PC-9 (cell line): ENCODE results near the gene ERBB2. TPM values are rescaled to one million over a fixed set of nuclear protein-coding genes. Genes with fewer than 3 reads are reported as not detected.
"Not testable (repeated sequence)": the region's sequence is repeated elsewhere in the genome, so short reads cannot be mapped to it uniquely, and the experiment has no call there.

ENCODE experiments used
- BruUV-seq: library from RNA; stranded (reverse); fragments of 400-500 nt; replicated peaks from 2 replicates; lab custom pipeline; 2021; lab: Mats Ljungman, UMichigan
- CTCF ChIA-PET: fragments of 300-600 bp; sonication (Branson Sonifier 250); formaldehyde crosslinking; loops from one replicate; lab custom pipeline; 2022; ENCODE audit warnings: antibody characterized with exemption; lab: Charles Lee
- POLR2A ChIA-PET: fragments of 300-600 bp; sonication (Branson Sonifier 250); formaldehyde crosslinking; loops from one replicate; lab custom pipeline; 2022; ENCODE audit warnings: antibody characterized with exemption; ENCODE audit not compliant: unreplicated experiment; lab: Charles Lee
- DNase-seq, 2 experiments: peaks; one replicate each; pipeline versions ENCODE4 v3.0.0 to v3.0.0-alpha.2; 2015 to 2022; ENCODE audit warnings: mixed read lengths in 1 of 2
- H2AFZ ChIP-seq: fragments of 200-600 bp; sonication (generic); 2 replicates; pipeline ENCODE4 v1.8.1; 2017; ENCODE audit warnings: antibody characterized with exemption
- H3F3A ChIP-seq: fragments of 200-600 bp; sonication (generic); 2 replicates; pipeline ENCODE4 v1.8.1; 2017; ENCODE audit warnings: antibody characterized with exemption, mild to moderate bottlenecking, low read depth; ENCODE audit not compliant: insufficient read depth
- H3K27ac ChIP-seq: fragments of 200-600 bp; sonication (generic); 2 replicates; pipeline ENCODE4 v1.6.1; 2016; ENCODE audit warnings: mixed run types
- H3K27me3 ChIP-seq: fragments of 200-600 bp; sonication (generic); 2 replicates; pipeline ENCODE4 v1.6.1; 2016; ENCODE audit warnings: low read depth, mixed run types; ENCODE audit not compliant: insufficient read depth
- H3K36me3 ChIP-seq: fragments of 200-600 bp; sonication (generic); 2 replicates; pipeline ENCODE4 v1.6.1; 2016; ENCODE audit warnings: low read depth, mixed run types
- H3K4me1 ChIP-seq: fragments of 200-600 bp; sonication (generic); replicated peaks from 2 replicates; pipeline ENCODE4 v1.6.1; 2016; ENCODE audit warnings: mixed run types; ENCODE audit not compliant: insufficient read depth
- H3K4me2 ChIP-seq: fragments of 200-600 bp; sonication (generic); 2 replicates; pipeline ENCODE4 v1.6.1; 2017; ENCODE audit warnings: mixed run types
- H3K4me3 ChIP-seq: fragments of 200-600 bp; sonication (generic); 2 replicates; pipeline ENCODE4 v1.6.1; 2016; ENCODE audit warnings: mixed run types
- H3K79me2 ChIP-seq: fragments of 200-600 bp; sonication (generic); 2 replicates; pipeline ENCODE4 v1.6.1; 2017; ENCODE audit warnings: low read depth, mixed run types
- H3K9me2 ChIP-seq: fragments of 200-600 bp; sonication (generic); 2 replicates; pipeline ENCODE4 v1.8.1; 2017; ENCODE audit warnings: mild to moderate bottlenecking; ENCODE audit not compliant: insufficient read depth
- H3K9me3 ChIP-seq: fragments of 200-600 bp; sonication (generic); 2 replicates; pipeline ENCODE4 v1.8.1; 2016; ENCODE audit warnings: low read depth; ENCODE audit not compliant: insufficient read depth
- H4K20me1 ChIP-seq: fragments of 200-600 bp; sonication (generic); 2 replicates; pipeline ENCODE4 v1.8.1; 2017; ENCODE audit not compliant: insufficient read depth
- EZH2 ChIP-seq: fragments of 200-600 bp; sonication (generic); IDR thresholded peaks from 2 replicates; pipeline ENCODE4 v1.8.0; 2017; ENCODE audit warnings: antibody characterized with exemption, low read depth
- intact Hi-C: fragments of 100-400 bp; cut with micrococcal nuclease; formaldehyde crosslinking; loops from one replicate; pipeline ENCODE4 v1.10.0; 2022; ENCODE audit not compliant: unreplicated experiment
- total RNA-seq: library from RNA; stranded (reverse); gene quantifications from 2 replicates; pipeline ENCODE4 v1.2.3, GENCODE V29; 2021
- TF ChIP-seq, protein P1 (sequence below): fragments of 200-600 bp; sonication (generic); conservative IDR thresholded peaks from 2 replicates; pipeline ENCODE4 v1.6.1; 2017; ENCODE audit warnings: mixed run types, antibody characterized with exemption, mild to moderate bottlenecking, moderate library complexity

Gene ERBB2
- total RNA-seq, 1 experiment from 2014 or later = 90.6 TPM

DNA sequence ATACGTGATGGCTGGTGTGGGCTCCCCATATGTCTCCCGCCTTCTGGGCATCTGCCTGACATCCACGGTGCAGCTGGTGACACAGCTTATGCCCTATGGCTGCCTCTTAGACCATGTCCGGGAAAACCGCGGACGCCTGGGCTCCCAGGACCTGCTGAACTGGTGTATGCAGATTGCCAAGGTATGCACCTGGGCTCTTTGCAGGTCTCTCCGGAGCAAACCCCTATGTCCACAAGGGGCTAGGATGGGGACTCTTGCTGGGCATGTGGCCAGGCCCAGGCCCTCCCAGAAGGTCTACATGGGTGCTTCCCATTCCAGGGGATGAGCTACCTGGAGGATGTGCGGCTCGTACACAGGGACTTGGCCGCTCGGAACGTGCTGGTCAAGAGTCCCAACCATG is 24.9 kb downstream of the ERBB2 start:
- no peaks in the 10 kb centered on the region for H3K36me3 ChIP-seq
- intact Hi-C loops = no loop called here

GRCh38 chr17:39725923-39726322 is 26.1 kb downstream of the ERBB2 start:
- POLR2A ChIA-PET = interaction anchor here (0.7 kb wide), 1 partner anchor 181 kb away, joined by 3 read pairs; no protein-coding TSS in a partner anchor
- BruUV-seq, CTCF ChIA-PET: not testable (repeated sequence)

More for the DNA sequence above, 24.9 kb downstream of the ERBB2 start:
- POLR2A ChIA-PET = no interaction called here
- no peaks in the 10 kb centered on the region for H3K9me3 ChIP-seq
- CTCF ChIA-PET = no interaction called here
- H3F3A ChIP-seq = peaks cover 25% of the 10 kb centered on the region; the same call in 1 of the 2 replicates
- H3K4me1 ChIP-seq = peaks cover 6% of the 10 kb centered on the region
- no peak overlapping the region for H3K4me2 ChIP-seq
- no peak overlapping the region for H2AFZ ChIP-seq
- no peaks in the 10 kb centered on the region for H3K9me2 ChIP-seq
- TF ChIP-seq, protein P1, sequence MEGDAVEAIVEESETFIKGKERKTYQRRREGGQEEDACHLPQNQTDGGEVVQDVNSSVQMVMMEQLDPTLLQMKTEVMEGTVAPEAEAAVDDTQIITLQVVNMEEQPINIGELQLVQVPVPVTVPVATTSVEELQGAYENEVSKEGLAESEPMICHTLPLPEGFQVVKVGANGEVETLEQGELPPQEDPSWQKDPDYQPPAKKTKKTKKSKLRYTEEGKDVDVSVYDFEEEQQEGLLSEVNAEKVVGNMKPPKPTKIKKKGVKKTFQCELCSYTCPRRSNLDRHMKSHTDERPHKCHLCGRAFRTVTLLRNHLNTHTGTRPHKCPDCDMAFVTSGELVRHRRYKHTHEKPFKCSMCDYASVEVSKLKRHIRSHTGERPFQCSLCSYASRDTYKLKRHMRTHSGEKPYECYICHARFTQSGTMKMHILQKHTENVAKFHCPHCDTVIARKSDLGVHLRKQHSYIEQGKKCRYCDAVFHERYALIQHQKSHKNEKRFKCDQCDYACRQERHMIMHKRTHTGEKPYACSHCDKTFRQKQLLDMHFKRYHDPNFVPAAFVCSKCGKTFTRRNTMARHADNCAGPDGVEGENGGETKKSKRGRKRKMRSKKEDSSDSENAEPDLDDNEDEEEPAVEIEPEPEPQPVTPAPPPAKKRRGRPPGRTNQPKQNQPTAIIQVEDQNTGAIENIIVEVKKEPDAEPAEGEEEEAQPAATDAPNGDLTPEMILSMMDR = no peak
- TF ChIP-seq EZH2 = no peak
- H3K4me3 ChIP-seq = no peak overlapping the region
- H3K27me3 ChIP-seq = no peaks in the 10 kb centered on the region
- H3K79me2 ChIP-seq = peaks cover 7% of the 10 kb centered on the region; the same call in 1 of the 2 replicates
- H3K27ac ChIP-seq = no peak overlapping the region
- no TSS peak for BruUV-seq
- no peak for DNase-seq
- H4K20me1 ChIP-seq = no peaks in the 10 kb centered on the region

DNA sequence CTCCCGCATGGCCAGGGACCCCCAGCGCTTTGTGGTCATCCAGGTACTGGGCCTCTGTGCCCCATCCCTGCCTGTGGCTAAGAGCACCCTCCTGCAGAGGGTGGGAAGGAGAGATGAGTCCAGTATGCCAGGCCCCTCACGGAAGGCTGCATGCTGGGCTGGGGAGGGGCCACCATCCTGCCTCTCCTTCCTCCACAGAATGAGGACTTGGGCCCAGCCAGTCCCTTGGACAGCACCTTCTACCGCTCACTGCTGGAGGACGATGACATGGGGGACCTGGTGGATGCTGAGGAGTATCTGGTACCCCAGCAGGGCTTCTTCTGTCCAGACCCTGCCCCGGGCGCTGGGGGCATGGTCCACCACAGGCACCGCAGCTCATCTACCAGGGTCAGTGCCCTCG is 26.8 kb downstream of the ERBB2 start:
- Histone ChIP-seq H4K20me1 (no peaks in the 10 kb centered on the region), H2AFZ (no peak overlapping the region), H3K4me1 (peaks cover 16% of the 10 kb centered on the region), H3K4me2 (no peak overlapping the region), H3K4me3 (no peak overlapping the region), H3K9me2 (no peaks in the 10 kb centered on the region), H3F3A (peaks cover 33% of the 10 kb centered on the region; the same call in 1 of the 2 replicates), H3K9me3 (no peaks in the 10 kb centered on the region), H3K27ac (no peak overlapping the region), H3K27me3 (no peaks in the 10 kb centered on the region), H3K79me2 (peaks cover 10% of the 10 kb centered on the region; the same call in 1 of the 2 replicates), H3K36me3 (no peaks in the 10 kb centered on the region)
- DNase-seq = no peak
- intact Hi-C loops = no loop called here
- TF ChIP-seq EZH2 = no peak
- TF ChIP-seq, protein P1 = no peak
- no TSS peak for BruUV-seq
- POLR2A ChIA-PET = no interaction called here
- CTCF ChIA-PET = no interaction called here

More at GRCh38 chr17:39725923-39726322, 26.1 kb downstream of the ERBB2 start:
- Histone ChIP-seq H3F3A (peaks cover 26% of the 10 kb centered on the region; the same call in 1 of the 2 replicates), H3K4me1 (peaks cover 10% of the 10 kb centered on the region)
- H3K9me3 ChIP-seq, intact Hi-C loops, DNase-seq, H2AFZ ChIP-seq, H3K4me2 ChIP-seq, H3K4me3 ChIP-seq, H3K36me3 ChIP-seq, H3K27me3 ChIP-seq, H3K79me2 ChIP-seq, H3K9me2 ChIP-seq, H3K27ac ChIP-seq, H4K20me1 ChIP-seq: not testable (repeated sequence)

DNA sequence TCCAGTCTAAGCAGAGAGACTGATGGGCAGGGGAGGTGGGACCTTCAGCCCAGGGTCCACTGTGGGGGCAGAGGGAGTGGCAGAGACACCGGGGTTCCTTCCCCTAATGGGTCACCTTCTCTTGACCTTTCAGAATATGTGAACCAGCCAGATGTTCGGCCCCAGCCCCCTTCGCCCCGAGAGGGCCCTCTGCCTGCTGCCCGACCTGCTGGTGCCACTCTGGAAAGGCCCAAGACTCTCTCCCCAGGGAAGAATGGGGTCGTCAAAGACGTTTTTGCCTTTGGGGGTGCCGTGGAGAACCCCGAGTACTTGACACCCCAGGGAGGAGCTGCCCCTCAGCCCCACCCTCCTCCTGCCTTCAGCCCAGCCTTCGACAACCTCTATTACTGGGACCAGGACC is 27.7 kb downstream of the ERBB2 start:
- Histone ChIP-seq H3K27ac (no peak overlapping the region), H3K4me3 (no peak overlapping the region), H3K4me1 (peaks cover 16% of the 10 kb centered on the region), H3K79me2 (peaks cover 10% of the 10 kb centered on the region; the same call in 1 of the 2 replicates), H3K4me2 (no peak overlapping the region), H2AFZ (no peak overlapping the region), H3K36me3 (no peaks in the 10 kb centered on the region), H4K20me1 (no peaks in the 10 kb centered on the region), H3K9me2 (no peaks in the 10 kb centered on the region), H3K27me3 (no peaks in the 10 kb centered on the region), H3K9me3 (no peaks in the 10 kb centered on the region), H3F3A (peaks cover 33% of the 10 kb centered on the region; the same call in 1 of the 2 replicates)
- no TSS peak for BruUV-seq
- ChIA-PET POLR2A (no interaction called here), CTCF (no interaction called here)
- intact Hi-C loops = no loop called here
- TF ChIP-seq, protein P1 = no peak
- TF ChIP-seq EZH2 = no peak
- no peak for DNase-seq
